Vagina (tissue), 2 donors: ENCODE data around the gene FGF2. TPM values are rescaled to one million over a fixed set of nuclear protein-coding genes. Genes with fewer than 3 reads are reported as not detected.
"Not testable (repeated sequence)": the region's sequence is repeated elsewhere in the genome, so short reads cannot be mapped to it uniquely, and the experiment has no call there.

Experiments
- DNase-seq, 2 donors: peaks; one replicate each; pipeline ENCODE4 v3.0.0-alpha.2; 2017; ENCODE audit errors: extremely low spot score in 2 of 2
- H3K27ac ChIP-seq: fragments of 200-600 bp; sonication (generic); one replicate; pipeline ENCODE4 v1.5.1; 2019
- H3K27me3 ChIP-seq: fragments of 200-600 bp; sonication (generic); one replicate; pipeline ENCODE4 v1.5.1; 2019
- H3K36me3 ChIP-seq, 2 donors: fragments of 200-600 bp; sonication (generic); one replicate each; pipeline ENCODE4 v1.5.1; 2017 to 2019
- H3K4me1 ChIP-seq: fragments of 200-600 bp; sonication (generic); one replicate; pipeline ENCODE4 v1.5.1; 2019
- H3K4me3 ChIP-seq, 2 donors: fragments of 200-600 bp; sonication (generic); 1 replicate in 1 of 2; 2 replicates in 1 of 2; pipeline ENCODE4 v1.5.1; 2016 to 2019
- H3K9me3 ChIP-seq: fragments of 200-600 bp; sonication (generic); one replicate; pipeline ENCODE4 v1.5.1; 2019
- CTCF ChIP-seq, 3 experiments: fragments of 450-650 bp in 2 of 3; fragments of 200-600 bp in 1 of 3; sonication (generic) in 1 of 3; IDR thresholded peaks; one replicate each; pipeline ENCODE4 v1.5.1; 2017 to 2019; ENCODE audit warnings: antibody characterized with exemption in 3 of 3, mild to moderate bottlenecking in 2 of 3, moderate library complexity in 2 of 3
- POLR2A ChIP-seq, 2 donors: fragments of 450-650 bp; IDR thresholded peaks; one replicate each; pipeline ENCODE4 v1.6.1; 2017; ENCODE audit warnings: antibody characterized with exemption in 2 of 2, mild to moderate bottlenecking in 2 of 2, moderate library complexity in 2 of 2
- POLR2AphosphoS5 ChIP-seq, 2 donors: sonication (generic); formaldehyde crosslinking; IDR thresholded peaks; one replicate each; pipeline ENCODE4 v1.9.0; 2017; ENCODE audit warnings: antibody characterized with exemption in 2 of 2, mild to moderate bottlenecking in 2 of 2, low read depth in 1 of 2; ENCODE audit not compliant: insufficient read depth in 1 of 2
- intact Hi-C: fragments of 100-400 bp; cut with DNase I; formaldehyde crosslinking; loops from one replicate; pipeline ENCODE4 v1.15.1; 2023
- total RNA-seq: library from RNA; depleted of rRNA; stranded (reverse); fragments of >200 nt; gene quantifications from one replicate; pipeline ENCODE4 v1.2.3, GENCODE V29; 2016

The FGF2 gene
- total RNA-seq, 1 donor from 2014 or later, result 12.0 TPM

DNA sequence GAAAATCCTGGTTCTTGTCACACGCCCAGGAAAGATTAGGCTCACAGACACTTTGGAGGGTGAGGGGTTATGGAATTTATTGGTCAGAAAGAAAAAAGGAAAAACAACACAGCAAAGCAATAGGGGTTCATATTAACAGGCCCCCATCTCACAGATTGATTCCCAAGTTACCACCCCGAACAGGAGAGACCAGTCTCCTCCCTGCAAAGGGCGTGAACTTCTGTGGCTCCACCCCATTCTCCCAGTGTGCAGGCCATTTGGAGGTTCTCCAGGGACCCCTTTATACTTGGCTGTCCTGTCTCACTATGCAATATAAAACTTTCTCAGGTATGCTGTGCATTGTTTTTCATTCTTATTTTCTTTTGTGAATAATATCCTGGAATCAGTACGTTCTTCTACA is 7.4 kb downstream of the FGF2 start:
- Histone ChIP-seq H3K27ac (no peak overlapping the region), H3K27me3 (no peaks in the 10 kb centered on the region), H3K36me3 (no peaks in the 10 kb centered on the region), H3K4me1 (peaks cover 31% of the 10 kb centered on the region), H3K4me3 (no peak overlapping the region), H3K9me3 (no peaks in the 10 kb centered on the region)
- intact Hi-C loops, result no loop called here
- TF ChIP-seq POLR2AphosphoS5 (IDR thresholded peaks at IDR 0.05; ENCODE audit: insufficient read depth in 1 of 2, low read depth in 1 of 2) (no peak), POLR2A (IDR thresholded peaks at IDR 0.05) (no peak), CTCF (IDR thresholded peaks at IDR 0.05) (no peak)
- no peak for DNase-seq

- TF ChIP-seq POLR2A (IDR thresholded peaks at IDR 0.05) (no peak), POLR2AphosphoS5 (IDR thresholded peaks at IDR 0.05; ENCODE audit: insufficient read depth in 1 of 2, low read depth in 1 of 2) (no peak), CTCF (IDR thresholded peaks at IDR 0.05) (no peak)
- no peaks in the 10 kb centered on the region for H3K36me3 ChIP-seq
- intact Hi-C loops, result no loop called here
- no peak overlapping the region for H3K27ac ChIP-seq
- no peaks in the 10 kb centered on the region for H3K27me3 ChIP-seq
- H3K4me3 ChIP-seq, result no peak overlapping the region
- H3K9me3 ChIP-seq, result no peaks in the 10 kb centered on the region
- peaks cover 23% of the 10 kb centered on the region for H3K4me1 ChIP-seq
- no peak for DNase-seq
Measured at GRCh38 chr4:122836941-122837340, 10.3 kb downstream of the FGF2 start.

GRCh38 chr4:122838034-122838433 is 11.4 kb downstream of the FGF2 start:
- Histone ChIP-seq H3K27ac (no peak overlapping the region), H3K4me3 (no peak overlapping the region), H3K4me1 (peaks cover 28% of the 10 kb centered on the region), H3K36me3 (no peaks in the 10 kb centered on the region), H3K9me3 (no peaks in the 10 kb centered on the region), H3K27me3 (no peaks in the 10 kb centered on the region)
- no peak for TF ChIP-seq POLR2A (IDR thresholded peaks at IDR 0.05)
- no peak for TF ChIP-seq POLR2AphosphoS5 (IDR thresholded peaks at IDR 0.05; ENCODE audit: insufficient read depth in 1 of 2, low read depth in 1 of 2)
- TF ChIP-seq CTCF (IDR thresholded peaks at IDR 0.05), result no peak
- intact Hi-C loops, result no loop called here
- DNase-seq, result no peak

- intact Hi-C loops, result no loop called here
- TF ChIP-seq CTCF (IDR thresholded peaks at IDR 0.05), result no peak
- no peak for TF ChIP-seq POLR2AphosphoS5 (IDR thresholded peaks at IDR 0.05; ENCODE audit: insufficient read depth in 1 of 2, low read depth in 1 of 2)
- TF ChIP-seq POLR2A (IDR thresholded peaks at IDR 0.05), result no peak
- Histone ChIP-seq H3K27me3 (no peaks in the 10 kb centered on the region), H3K9me3 (no peaks in the 10 kb centered on the region), H3K27ac (no peak overlapping the region), H3K36me3 (no peaks in the 10 kb centered on the region), H3K4me3 (no peak overlapping the region), H3K4me1 (peaks cover 10% of the 10 kb centered on the region)
- no peak for DNase-seq
Measured at GRCh38 chr4:122842392-122842791, 15.8 kb downstream of the FGF2 start.

DNA sequence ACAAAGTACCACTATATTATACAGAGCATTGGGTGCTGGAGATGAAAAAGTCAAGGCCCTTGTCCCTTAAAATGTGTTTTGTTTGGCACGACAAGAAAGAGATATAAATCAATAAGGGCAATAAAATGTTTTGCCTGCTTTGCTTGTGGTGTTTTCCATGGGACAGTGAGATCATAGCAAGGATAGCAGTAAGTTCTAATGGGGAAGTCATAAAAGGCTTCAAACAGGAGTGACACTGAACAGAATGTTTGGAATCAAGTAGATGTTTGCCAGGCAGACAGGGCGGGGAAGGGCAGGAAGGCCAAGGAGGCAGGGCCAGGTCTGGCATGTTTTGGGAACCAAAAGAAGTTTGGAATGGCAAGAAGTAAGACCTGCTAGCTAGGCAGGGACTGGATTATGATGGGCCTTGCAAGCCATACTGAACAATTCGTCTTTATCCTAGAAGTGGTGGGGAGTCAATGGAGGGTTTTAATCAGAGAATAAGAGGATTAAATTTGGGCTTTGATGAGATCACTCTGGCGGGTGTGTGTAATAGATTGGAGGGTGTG is 16.4 kb downstream of the FGF2 start:
- no peak for DNase-seq
- Histone ChIP-seq H3K27ac (no peak overlapping the region), H3K36me3 (no peaks in the 10 kb centered on the region), H3K27me3 (no peaks in the 10 kb centered on the region), H3K4me1 (peaks cover 9% of the 10 kb centered on the region), H3K4me3 (no peak overlapping the region), H3K9me3 (no peaks in the 10 kb centered on the region)
- intact Hi-C loops, result no loop called here
- TF ChIP-seq POLR2A (IDR thresholded peaks at IDR 0.05) (no peak), CTCF (IDR thresholded peaks at IDR 0.05) (no peak), POLR2AphosphoS5 (IDR thresholded peaks at IDR 0.05; ENCODE audit: insufficient read depth in 1 of 2, low read depth in 1 of 2) (no peak)

DNA sequence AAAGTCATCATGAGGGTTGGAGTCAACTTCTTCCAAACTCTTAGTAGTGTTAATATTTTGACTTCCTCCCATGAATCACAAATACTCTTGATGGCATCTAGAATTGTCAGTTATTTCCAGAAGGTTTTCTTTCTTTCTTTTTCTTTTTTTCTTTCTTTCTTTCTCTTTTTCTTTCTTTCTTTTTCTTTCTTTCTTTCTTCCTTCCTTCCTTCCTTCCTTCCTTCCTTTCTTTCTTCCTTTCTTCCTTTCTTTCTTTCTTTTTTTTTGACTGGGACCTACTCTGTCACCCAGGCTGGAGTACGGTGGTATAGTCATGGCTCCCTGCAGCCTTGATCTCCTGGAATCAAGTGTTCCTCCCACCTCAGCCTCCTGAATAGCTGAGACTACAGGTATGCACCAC is 17.8 kb downstream of the FGF2 start:
- H3K36me3 ChIP-seq, intact Hi-C loops, H3K4me3 ChIP-seq, H3K4me1 ChIP-seq, H3K27me3 ChIP-seq, DNase-seq, H3K27ac ChIP-seq, H3K9me3 ChIP-seq: not testable (repeated sequence)
